ENCODE measurements around the gene CDC25B. TPM values are rescaled to one million over a fixed set of nuclear protein-coding genes. Genes with fewer than 3 reads are reported as not detected.

CDC25B gene
- total and polyA plus RNA-seq, 2 of the 13 experiments (the other 11 are each of a cell fraction or from before 2014, with no cell fraction given): 14.5 to 19.4 TPM

- no peak for TF ChIP-seq REL (CRISPR knock-in tag; conservative IDR thresholded peaks at IDR 0.05)
- TF ChIP-seq ZBTB20 (CRISPR knock-in tag; IDR thresholded peaks at IDR 0.05; ENCODE audit: borderline replicate concordance, low read depth): no peak; the same call in 1 of the 2 replicates
- no peak for TF ChIP-seq ZNF17 (CRISPR knock-in tag; IDR thresholded peaks at IDR 0.05)
- no peak for TF ChIP-seq ZNF570 (CRISPR knock-in tag; IDR thresholded peaks at IDR 0.05; ENCODE audit: borderline replicate concordance)
- no peak for TF ChIP-seq ZNF552 (CRISPR knock-in tag; IDR thresholded peaks at IDR 0.05; ENCODE audit: borderline replicate concordance)
- 0 out of 2 replicates have a peak, but pooled peaks have one; percentile 8 for TF ChIP-seq NFATC3 (CRISPR knock-in tag; IDR thresholded peaks at IDR 0.05)
- TF ChIP-seq, protein P1, sequence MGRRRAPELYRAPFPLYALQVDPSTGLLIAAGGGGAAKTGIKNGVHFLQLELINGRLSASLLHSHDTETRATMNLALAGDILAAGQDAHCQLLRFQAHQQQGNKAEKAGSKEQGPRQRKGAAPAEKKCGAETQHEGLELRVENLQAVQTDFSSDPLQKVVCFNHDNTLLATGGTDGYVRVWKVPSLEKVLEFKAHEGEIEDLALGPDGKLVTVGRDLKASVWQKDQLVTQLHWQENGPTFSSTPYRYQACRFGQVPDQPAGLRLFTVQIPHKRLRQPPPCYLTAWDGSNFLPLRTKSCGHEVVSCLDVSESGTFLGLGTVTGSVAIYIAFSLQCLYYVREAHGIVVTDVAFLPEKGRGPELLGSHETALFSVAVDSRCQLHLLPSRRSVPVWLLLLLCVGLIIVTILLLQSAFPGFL (CRISPR knock-in tag; IDR thresholded peaks at IDR 0.05): no peak
- peak; percentile 26; the same call in 1 of the 2 replicates for TF ChIP-seq SNAPC2 (CRISPR knock-in tag; IDR thresholded peaks at IDR 0.05)
- peak; percentile 88 for TF ChIP-seq GABPB1 (CRISPR knock-in tag; IDR thresholded peaks at IDR 0.05)
- TF ChIP-seq U2AF1 (optimal IDR thresholded peaks at IDR 0.05; ENCODE audit: low read depth, low read length): no peak
- no peak for TF ChIP-seq DNMT3B (CRISPR knock-in tag; conservative IDR thresholded peaks at IDR 0.05)
- peak; percentile 91 for TF ChIP-seq ZNF543 (CRISPR knock-in tag; IDR thresholded peaks at IDR 0.05)
- TF ChIP-seq KDM5B (CRISPR knock-in tag; IDR thresholded peaks at IDR 0.05; ENCODE audit: borderline replicate concordance): peak; percentile 65
- TF ChIP-seq ZNF530 (CRISPR knock-in tag; IDR thresholded peaks at IDR 0.05; ENCODE audit: low read depth): no peak
- TF ChIP-seq PHF5A (CRISPR knock-in tag; IDR thresholded peaks at IDR 0.05; ENCODE audit: low read depth, unreplicated experiment): no peak
- no peak for TF ChIP-seq CSRNP2 (CRISPR knock-in tag; conservative IDR thresholded peaks at IDR 0.05; ENCODE audit: low read depth)
- TF ChIP-seq ZNF761 (CRISPR knock-in tag; conservative IDR thresholded peaks at IDR 0.05): peak; percentile 71
- no peak for TF ChIP-seq JUNB (CRISPR knock-in tag; IDR thresholded peaks at IDR 0.05; ENCODE audit: borderline replicate concordance)
- TF ChIP-seq AKAP8 (CRISPR knock-in tag; IDR thresholded peaks at IDR 0.05): no peak
- no peak for TF ChIP-seq ZSCAN22 (CRISPR knock-in tag; IDR thresholded peaks at IDR 0.05)
- TF ChIP-seq SYNCRIP (IDR thresholded peaks at IDR 0.05; ENCODE audit: insufficient read depth, low read depth, low read length): no peak
- TF ChIP-seq NCOA1 (CRISPR knock-in tag; IDR thresholded peaks at IDR 0.05): no peak
- peak; percentile 50; the same call in 1 of the 2 replicates for TF ChIP-seq ZNF138 (CRISPR knock-in tag; IDR thresholded peaks at IDR 0.05; ENCODE audit: low read depth)
- no peak for TF ChIP-seq NPAS2 (CRISPR knock-in tag; IDR thresholded peaks at IDR 0.05; ENCODE audit: borderline replicate concordance)
- TF ChIP-seq, protein P2, sequence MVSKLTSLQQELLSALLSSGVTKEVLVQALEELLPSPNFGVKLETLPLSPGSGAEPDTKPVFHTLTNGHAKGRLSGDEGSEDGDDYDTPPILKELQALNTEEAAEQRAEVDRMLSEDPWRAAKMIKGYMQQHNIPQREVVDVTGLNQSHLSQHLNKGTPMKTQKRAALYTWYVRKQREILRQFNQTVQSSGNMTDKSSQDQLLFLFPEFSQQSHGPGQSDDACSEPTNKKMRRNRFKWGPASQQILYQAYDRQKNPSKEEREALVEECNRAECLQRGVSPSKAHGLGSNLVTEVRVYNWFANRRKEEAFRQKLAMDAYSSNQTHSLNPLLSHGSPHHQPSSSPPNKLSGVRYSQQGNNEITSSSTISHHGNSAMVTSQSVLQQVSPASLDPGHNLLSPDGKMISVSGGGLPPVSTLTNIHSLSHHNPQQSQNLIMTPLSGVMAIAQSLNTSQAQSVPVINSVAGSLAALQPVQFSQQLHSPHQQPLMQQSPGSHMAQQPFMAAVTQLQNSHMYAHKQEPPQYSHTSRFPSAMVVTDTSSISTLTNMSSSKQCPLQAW (CRISPR knock-in tag; IDR thresholded peaks at IDR 0.05): 0 out of 2 replicates have a peak, but pooled peaks have one; percentile 81
- TF ChIP-seq FOXK1 (CRISPR knock-in tag; IDR thresholded peaks at IDR 0.05; ENCODE audit: borderline replicate concordance, low read depth): no peak
These were observed at the start of gene CDC25B (continued) for GRCh38 chr20:3795511-3796468.

All from HepG2 (cell line).